GM12801 (cell line): Measurements from ENCODE around the gene ZNF616.

Experiments
- CTCF ChIP-seq: IDR thresholded peaks from one replicate; pipeline ENCODE4 v1.5.1; 2011; ENCODE audit warnings: control low read depth; ENCODE audit not compliant: insufficient read length; ENCODE audit errors: extremely low read depth

Gene ZNF616

GRCh38 chr19:52138983-52139251 is 821 bp downstream of the ZNF616 start:
- TF ChIP-seq CTCF, result no peak

GRCh38 chr19:52138278-52138982 is 1.3 kb downstream of the ZNF616 start:
- TF ChIP-seq CTCF, result no peak

GRCh38 chr19:52120286-52120685 is 19.5 kb downstream of the ZNF616 start:
- TF ChIP-seq CTCF, result no peak

- no peak for TF ChIP-seq CTCF
Measured at GRCh38 chr19:52115526-52116053, 24.1 kb downstream of the ZNF616 start.

- TF ChIP-seq CTCF, result no peak
Measured at GRCh38 chr19:52114691-52115090, 25.0 kb downstream of the ZNF616 start.

GRCh38 chr19:52112624-52113023 is 27.1 kb downstream of the ZNF616 start:
- TF ChIP-seq CTCF, result no peak

GRCh38 chr19:52110780-52111179 is 29.0 kb downstream of the ZNF616 start:
- no peak for TF ChIP-seq CTCF
